ENCODE data around the gene SLC6A3.

Gene SLC6A3

DNA sequence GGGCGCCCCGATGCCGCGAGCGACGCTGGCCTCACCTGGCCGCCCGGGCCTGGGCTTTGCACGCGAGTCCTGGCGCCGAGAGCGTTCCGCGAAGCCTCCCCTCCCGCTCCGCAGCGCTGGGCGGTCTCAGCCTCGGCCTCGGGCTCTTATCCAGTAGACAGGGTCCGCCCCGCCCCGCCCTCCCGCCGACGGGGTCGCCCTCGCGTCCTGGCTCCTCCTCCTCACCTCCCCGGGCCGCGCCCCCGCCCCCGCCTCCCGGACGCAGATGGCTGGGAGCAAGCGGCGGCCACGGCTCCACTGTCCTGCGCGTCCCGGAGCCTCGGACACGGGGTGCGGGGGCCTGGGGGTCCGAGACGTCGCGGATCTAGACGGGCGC, at the start of gene SLC6A3:
TSS of gene SLC6A3 (minus strand) at position 128 of the 376 bp plus-strand sequence. CDS start 2,243 bp downstream, outside the sequence.
- no peak for DNase-seq

DNA sequence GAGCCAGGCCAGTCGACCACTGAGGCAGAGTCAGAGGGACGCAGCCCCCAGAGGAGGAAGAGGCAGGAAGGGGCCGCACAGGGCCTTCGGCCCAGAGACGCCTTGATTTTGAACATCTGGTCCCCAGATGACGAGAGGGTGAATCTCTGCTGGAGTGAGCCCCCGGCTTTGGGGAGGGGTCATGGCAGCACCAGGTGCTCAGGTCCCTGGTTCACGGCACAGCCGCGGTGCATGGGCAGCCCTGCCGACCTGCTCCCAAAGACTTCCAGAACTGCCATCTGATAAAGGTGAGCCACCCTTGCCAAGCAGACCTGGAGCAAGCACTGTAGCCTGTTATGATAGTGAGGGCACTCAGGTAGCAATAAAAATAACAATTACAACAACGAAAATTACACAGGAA, 48.7 kb upstream of the SLC6A3 start:
- no peak for DNase-seq

DNA sequence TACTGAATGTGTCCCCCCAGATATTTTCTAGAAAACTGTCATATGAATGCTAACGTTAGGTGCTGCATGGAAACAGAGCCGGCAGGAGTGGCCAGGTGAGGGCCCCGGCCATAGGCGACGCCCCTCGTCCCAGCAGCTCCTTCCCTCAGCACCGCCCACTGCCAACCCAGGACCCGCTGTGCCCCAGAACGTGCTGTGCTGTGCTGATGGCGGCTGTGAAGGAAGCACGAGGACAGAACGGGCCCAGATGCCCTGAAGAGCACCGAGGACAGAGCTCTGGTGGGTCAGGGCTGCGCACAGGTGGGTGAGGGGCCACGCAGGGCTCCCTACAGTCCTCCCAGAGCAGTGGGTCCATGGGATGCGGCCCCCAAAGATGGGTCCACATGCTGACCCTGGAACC, 48.2 kb upstream of the SLC6A3 start:
- no peak for DNase-seq

DNA sequence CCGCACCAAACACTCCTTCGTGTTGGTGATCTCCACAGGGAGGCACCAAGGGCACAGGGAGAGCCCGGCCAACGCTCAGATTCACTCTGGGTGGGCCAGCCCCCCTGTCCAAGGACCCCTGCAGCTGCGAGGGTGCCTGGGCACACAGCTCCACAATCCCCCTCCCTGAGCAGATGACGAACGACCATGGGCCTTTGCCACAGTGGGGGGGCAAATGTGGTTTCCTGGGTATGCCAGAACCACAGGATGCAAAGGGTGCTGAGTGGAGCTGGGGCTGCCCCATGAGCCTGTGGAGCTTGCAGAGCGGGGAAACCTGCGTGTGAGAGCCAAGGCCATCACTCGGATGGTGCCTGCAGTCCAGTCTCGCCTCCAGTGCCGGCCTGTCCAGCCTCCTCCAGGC, 47.5 kb upstream of the SLC6A3 start:
- no peak for DNase-seq

DNA sequence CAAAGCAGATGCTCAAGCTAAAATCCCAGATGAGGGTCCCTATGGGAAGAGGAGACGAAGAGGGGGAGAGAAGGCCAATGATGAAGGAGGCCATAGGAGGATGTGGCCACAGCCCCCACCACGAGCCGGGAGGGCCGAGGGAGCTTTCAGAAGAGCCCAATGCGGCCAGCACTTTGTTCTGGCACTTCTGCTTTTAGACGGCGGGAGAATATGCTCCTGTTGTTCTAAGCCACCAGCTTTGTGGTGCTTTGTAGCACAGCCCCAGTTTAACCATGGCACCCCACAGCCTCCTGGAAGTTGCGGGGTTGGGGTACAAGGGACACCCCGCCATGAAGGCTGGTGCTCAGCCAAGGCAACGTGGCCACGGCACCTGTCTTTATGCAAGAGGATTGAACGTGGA, 45.1 kb upstream of the SLC6A3 start:
- DNase-seq = no peak

DNA sequence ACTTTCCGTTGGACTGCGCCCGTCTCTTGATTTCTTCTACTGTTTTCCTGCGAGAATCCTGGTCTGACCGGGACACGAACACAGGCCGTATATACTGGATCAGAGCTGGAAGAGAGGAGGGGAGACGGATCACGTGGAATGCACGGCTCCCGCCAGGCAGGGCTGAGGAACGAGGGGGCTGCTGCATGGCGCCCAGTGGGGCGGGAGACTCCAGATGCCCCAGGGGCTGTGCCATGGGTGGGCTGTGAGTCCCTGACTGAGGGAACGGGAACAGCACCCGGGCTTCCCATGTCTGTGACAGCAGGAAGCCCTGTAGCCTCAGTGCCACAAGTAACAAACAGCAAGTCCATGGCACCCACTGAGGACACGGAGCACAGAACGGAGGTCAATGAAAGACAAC, 44.5 kb upstream of the SLC6A3 start:
- DNase-seq = no peak

DNA sequence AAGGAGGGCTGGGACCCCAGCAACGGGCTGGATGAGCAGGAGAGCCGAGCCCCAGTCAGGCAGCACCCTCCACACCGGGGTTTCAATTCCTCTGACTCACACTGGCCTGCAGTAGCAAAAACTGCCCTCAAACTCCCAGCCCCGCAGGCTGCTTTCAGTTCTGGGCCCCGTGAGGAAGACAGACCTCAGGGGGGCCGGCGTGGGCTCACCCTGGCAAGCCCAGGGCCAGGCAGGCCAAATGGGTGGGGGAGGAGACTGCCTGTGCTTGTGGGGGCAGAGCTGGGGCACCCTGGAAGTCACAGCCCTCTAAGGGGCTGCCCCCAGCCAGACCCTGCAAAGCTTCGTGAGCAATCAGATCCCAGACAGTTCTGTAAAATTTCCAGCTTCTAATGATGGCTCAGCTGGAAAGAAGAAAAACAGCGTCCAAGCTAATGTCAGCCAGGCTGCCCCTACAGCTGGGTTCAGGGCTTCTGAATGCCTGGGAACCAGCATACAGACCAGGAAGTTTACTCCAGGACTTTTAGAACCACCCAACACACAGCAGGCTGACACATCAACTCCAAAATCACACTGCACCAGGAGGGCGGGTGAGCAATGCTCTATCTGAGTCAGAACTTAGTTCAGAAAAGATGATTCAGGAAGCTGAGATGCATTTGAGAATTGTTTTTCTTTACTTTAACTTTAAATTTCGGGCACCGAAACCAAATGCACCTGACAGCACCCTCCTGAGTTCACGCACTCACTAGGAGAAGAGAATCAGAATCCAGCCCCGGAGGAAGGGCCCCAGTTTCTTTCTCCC, 43.8 kb upstream of the SLC6A3 start:
- DNase-seq = no peak

DNA sequence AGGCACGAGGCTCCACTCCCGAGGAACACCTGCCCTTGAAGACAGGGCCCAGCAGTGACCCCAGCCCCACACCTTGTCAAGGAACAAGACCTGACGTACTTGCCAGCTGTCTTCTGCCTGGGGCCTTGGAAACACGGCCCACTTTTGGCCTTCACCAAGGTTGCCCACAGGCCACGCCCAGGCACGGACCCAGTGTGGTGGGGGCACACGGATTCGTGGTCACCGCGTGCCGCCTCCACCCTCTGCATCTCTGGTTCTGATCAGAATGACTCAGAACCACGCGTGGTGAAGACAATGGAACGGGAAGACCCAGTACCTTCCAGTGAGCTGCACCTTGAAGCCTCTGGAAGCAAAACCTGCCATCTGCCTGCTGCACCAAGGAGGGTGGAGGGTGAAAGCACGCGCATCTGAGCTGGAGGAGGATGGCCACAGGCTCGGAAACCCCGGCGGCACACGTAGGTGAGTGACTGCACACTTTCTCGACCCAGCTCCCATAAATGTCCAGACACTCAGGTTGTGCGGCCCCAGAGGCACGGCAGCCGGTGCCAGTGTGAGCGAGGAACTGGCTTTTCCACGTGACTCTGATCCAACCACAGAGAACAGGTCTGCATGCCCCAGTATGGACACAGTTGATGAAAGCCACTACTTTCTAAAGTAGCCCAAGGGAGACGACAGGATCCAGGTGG, 42.0 kb upstream of the SLC6A3 start:
- no peak for DNase-seq

DNA sequence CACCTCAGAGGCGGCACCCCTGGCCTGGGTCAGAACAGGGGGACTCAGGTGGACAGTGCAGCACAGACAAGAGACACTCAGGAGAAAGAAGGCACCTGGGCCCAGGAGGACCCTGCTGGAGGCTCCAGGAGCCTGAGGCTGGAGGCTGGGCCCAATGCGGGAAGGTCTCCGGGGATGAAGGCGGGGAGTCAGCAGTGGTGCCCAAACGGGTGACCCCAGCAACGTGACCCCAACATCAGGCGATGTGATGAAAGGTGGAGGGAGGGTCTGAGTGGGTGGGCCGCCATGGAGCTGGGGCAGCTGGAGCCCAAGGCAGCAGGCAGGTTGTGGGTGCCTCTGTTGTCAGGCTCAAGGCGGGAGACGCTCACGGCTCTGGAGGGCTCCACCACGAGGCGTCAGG, 41.0 kb upstream of the SLC6A3 start:
- DNase-seq = no peak

DNA sequence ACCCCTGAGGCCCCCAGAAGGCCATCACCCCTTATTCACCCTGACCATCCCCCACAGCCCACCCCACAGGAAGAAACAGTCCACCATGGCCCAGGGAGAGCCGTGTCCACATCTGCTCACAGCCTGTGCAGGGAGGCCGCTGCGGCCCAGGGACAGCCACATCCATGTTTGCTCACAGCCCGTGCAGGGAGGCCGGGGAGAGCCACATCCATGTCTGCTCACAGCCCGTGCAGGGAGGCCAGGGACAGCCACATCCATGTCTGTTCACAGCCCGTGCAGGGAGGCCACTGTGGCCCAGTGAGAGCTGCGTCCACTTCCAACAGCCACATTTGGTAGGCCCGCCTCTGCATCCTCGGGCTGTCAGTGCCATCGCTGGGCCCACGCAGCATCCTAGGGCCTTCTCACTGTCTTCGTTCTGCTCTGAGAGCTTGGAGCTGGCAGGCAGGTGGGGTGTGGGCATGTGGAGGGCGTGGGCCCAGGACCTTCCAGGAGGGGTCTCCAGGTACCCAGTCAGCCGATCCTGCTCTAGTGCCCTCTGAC, 40.4 kb upstream of the SLC6A3 start:
- DNase-seq = no peak

DNA sequence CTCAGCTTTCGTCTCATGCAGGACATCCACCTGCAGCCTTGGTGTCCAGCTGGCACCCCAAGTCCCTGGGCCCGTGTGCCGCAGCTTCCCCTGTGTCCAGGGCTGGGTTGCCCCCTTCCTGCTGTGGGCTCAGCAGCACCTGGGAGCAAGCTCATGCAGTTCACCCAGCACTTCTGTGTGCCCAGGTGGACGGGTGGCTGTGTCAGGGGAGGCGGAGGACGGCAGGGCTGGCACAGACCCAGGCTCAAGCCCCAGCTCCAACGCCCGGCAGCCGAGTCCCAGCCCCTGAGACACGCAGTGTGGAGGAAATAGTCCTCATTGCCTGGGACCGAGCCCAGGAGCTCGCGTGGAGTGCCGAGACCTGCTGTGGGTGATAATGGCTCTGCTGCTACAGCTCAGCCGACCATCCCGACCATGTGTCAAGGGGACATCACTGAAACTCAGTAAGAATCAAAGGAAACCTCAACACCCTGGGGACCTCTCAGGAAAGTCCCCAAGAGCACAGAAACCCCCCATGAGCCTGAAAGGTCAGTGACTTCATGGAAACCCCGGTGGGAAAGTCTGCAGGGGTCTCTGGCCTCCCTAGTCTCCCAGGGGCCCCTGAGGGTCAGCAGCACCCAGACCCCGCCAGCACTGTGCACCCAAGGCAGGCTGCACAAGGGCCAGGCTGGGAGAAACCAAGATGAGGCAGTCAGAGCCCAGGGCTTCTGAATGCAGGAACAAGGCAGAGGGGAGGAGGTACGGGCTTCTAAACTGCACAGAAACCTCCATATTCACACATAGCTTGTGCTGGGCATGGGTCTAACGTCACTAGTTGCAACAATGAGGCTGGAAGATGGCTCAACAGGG, 39.7 kb upstream of the SLC6A3 start:
- DNase-seq = peak; percentile 18

DNA sequence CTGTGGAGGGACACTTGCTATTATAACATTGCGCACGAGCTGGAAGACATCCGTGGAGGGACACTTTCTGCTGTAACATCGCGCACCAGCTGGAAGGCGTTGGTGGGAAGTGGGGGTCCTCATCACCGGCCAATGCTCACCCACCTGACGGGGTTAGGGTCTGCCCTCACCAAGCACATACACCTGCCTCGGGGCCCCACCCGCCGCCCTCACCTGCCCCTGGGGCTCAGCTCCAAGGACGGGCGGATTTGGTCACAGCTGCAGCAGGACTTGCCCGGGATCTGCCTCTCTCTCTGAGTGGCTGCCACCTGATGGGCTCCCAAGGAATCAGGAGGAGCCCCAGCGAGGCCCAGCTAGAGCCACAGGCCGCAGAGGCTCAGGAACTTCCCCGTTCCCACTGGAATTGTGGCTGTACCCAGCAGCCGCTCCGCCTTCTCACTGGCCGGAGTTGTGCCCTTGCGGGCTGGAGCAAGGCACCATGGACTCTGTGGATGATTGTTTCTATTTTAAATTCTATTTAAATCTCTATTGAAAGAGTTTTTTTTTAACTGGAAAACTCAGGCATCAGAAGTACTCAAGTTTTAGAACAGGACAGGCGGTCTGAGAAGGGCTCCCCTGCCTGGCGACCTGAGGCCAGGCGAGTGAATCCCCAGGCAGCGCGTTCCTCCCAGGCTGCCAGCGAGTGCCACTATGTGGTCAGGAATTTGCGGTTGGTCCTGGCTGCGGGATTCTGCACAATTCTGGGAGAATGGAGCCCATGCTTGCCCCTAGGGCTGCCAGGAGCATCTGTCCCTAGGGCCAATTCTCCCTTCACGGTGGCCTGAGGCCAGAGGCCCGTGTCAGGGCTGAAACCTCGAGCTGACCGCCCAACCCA, 38.9 kb upstream of the SLC6A3 start:
- no peak for DNase-seq

DNA sequence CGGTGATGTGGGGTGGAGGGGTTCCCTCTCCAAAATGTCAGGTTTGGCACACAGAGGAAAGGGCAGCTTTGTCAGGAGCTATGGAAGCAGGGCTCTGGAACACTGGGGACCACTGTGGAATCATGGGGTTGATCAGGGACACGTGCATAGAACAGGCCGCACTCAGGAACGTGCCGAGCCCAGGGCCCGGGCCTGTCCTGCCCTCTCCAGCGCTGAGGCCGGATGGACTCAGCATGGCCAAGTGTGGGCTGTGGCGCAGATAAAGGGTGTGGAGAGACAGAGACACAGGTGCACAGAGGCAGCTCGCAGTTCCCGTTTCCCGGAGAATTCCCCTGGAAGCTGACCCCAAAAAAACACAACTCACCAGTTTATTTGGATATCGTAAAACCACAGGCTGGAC, 37.8 kb upstream of the SLC6A3 start:
- no peak for DNase-seq

DNA sequence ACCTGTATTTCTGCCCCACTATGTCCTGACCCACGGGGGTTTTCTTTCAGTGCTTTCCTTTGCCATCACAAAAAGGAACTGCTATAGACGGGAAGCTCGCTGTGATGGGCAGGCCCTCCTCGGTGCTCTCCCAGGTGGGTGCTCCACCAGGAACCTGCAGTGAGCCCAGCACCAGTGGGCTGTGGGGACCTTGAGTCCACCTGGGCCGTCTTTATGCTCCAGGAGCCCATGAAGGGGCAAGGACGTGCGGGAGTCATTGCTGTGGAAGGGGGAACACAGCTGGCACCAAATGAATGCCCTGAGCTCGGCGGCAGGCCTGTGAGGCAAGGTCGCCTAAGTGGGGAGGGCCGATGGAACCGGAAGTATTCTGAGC, 36.7 kb upstream of the SLC6A3 start:
- no peak for DNase-seq

DNA sequence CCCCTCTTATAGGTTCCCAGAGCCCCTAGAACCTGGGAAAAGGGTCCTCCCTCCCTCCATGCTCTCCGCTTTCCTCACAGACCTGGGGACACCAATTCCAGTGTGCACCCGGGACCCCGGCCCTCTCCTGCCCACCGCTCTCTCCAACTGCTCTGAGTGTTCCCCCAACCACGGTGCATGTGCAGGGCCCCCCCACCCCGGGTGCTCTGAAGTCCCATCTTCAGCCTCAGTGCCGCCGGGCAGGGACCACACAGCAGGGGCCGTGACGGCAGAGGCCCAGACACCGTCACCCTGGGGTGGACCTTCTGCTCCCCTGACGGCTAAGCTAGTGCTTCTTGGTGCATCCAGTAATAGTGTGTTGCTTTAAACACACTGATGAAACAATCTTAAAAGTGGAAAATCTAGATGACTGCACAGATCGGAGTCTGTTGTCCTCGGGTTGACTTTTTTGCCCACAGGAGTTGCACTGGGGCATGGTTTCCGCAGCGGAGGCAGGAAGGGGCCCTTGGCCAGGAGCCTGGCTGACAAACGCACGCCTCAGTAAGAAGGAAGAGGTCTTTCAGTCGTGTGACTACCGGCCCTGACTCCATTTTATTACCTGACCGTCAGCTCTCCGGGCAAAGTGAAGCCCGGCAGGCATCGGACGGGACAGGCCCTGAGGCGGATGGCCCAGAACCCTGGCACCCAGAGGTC, 36.2 kb upstream of the SLC6A3 start:
- DNase-seq = no peak

DNA sequence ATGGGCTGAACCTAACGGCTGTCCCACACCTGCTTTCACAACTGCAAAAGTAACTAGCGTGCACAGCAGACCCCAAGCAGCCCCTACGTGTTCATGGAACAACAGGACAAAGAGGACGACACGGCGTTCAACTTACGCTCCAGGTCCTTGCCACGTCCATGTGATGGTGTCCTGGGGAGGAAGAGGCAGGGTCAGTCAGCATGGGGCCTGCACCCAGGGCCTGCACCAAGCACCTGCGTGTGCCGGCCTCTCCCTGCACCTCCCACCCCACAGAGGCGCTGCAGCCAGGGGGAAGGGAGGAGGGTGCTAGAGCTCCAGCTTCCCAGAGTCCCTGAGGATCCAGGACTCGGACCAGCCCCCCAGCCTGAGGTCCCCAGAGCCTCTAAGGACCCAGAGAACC, 35.6 kb upstream of the SLC6A3 start:
- DNase-seq = no peak

DNA sequence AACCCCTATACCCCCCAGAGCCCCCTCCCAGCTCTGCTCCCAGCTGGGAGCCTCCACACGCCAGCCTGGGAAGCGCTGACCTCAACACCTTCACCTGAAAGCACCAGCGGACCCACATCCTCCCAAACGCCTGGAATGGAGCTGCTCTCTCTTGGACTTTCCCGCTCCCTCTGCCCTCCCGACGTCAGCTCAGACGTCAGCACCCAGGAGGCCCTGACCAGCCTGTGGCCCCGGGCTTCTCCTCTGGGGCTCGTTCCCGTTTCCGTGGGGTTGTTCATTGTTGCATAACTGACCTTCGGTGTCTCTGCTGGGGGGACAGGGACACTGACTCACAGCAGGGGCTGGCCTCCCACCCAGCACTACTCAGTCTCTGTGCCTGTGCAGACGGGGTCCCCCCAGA, 35.0 kb upstream of the SLC6A3 start:
- DNase-seq = no peak

DNA sequence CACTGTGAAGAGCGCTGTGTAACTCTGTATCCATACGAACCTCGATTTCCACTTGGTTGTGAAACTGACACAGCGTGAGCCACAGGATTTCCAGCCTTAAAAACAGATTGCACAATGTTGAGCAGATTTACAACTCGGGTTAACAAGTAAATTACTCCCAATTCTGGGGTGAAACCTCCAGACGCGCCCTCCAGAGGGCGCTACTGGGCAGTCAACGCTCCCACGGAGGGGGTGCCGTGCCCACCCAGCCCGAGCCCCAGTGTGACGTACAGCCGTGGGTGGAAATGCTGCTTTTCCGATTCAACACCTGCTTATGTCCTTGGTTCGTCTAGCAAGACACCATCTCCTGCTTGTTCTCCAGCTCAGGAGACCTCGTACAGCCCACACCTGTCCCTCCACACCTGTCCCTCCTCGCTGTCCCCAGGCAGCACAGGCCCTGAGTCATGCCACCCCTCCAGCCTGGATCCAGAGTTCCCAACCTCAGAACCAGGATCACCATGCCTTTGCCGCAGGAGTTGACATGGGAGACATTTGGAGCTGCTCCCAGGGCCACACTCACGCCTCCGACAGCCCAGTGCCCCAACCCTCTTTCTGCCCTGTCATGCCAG, 34.4 kb upstream of the SLC6A3 start:
- no peak for DNase-seq

DNA sequence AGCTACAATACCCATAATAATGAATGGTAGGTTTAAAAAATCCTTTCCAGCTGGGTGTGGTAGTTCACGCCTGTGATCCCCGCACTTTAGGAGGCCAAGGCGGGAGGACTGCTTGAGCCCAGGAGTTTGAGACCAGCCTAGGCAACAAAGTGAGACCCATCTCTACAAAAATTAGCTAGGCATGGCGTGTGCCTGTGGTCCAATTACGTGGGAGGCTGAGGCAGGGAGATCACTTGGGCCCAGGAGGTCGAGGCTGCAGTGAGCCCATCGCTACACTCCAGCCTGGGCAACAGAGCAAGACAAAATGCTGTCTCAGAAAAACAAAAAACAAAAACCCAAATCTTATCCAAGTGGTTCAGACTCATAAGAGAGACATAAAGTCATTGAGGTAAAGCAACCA, 33.8 kb upstream of the SLC6A3 start:
- DNase-seq = no peak

DNA sequence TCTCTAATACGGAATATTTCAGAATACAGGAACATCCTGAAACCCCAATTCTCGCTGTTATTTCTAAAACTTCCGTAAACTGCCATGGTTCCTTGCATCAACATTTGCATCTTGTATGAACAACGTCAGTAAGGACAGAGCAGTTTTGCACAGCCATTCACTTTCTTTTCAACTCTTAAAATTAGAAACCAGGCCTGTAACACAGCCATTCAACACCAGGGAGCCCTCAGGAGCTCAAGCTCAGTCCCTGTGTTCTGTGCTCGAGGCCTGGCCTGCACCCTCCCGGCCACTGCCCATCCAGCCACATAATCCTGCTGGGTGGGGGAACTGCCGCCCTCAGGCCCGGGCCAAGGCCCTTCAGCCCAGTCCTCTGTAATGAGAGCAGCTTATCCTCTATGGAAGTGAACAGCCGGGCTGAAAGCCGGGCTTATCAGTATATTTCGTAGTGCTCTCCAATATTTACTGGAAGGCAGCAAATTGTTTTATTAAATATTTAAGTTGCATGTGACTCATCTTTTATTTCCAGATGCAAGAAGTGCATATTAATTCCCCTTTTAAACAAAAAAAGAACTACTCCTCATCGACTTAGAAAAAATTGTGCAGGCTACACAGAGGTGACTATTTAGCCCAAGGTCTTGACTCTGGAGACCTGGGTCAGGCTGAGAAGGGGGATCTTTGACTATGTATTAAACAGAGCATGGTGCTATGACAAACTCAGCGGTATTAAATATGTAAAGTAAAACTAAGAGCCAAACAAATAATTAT, 33.2 kb upstream of the SLC6A3 start:
- no peak for DNase-seq

DNA sequence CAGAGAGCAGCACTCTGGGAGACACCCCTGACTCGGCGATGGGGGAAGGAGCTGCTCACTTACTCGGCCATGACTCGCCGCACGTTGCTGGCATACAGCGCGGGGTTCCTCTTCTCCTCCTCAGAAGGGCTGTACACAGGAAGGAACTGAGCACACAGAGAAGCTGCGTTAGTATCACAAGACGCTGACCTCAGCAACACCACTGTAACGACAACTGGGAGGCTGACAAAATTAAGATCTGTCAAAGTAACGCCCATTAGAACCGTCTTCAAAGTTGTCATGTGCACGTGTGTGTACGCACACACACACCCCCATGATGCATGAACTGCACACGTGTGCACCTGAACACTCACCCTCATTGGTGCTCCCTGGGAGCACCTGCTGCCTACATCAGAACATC, 32.1 kb upstream of the SLC6A3 start:
- no peak for DNase-seq
